HEK293 (cell line): Measurements from ENCODE around the gene TMEM272.

Experiments used
- CTCF ChIA-PET: fragments of 350-600 bp; formaldehyde crosslinking; extraction: SDS; loops from one replicate; lab custom pipeline; 2021; ENCODE audit warnings: antibody characterized with exemption; lab: Yijun Ruan, JAX
- POLR2A ChIA-PET: fragments of 300-600 bp; formaldehyde crosslinking; extraction: SDS; loops from one replicate; lab custom pipeline; 2020; ENCODE audit warnings: antibody characterized with exemption, inconsistent platforms; lab: Yijun Ruan, JAX
- H3K27ac ChIP-seq: fragments of 200-500 bp; sonication (Bioruptor generic); 2 replicates; pipeline ENCODE4 v1.5.1; 2014; ENCODE audit warnings: low read depth, low read length, control low read depth, inconsistent platforms; ENCODE audit errors: extremely low read depth
- H3K36me3 ChIP-seq, 2 experiments: fragments of 200-500 bp in 1 of 2; sonication (Bioruptor generic) in 1 of 2; 1 replicate in 1 of 2; 2 replicates in 1 of 2; pipeline ENCODE4 v1.5.1; 2014 to 2017; ENCODE audit warnings: inconsistent platforms in 2 of 2, low read length in 2 of 2; ENCODE audit not compliant: control insufficient read depth in 2 of 2, insufficient read depth in 1 of 2
- H3K4me1 ChIP-seq: fragments of 200-500 bp; sonication (Bioruptor generic); 2 replicates; pipeline ENCODE4 v1.5.1; 2014; ENCODE audit warnings: mild to moderate bottlenecking, low read length, inconsistent platforms; ENCODE audit not compliant: control insufficient read depth, insufficient read depth
- H3K4me3 ChIP-seq: 2 replicates; pipeline ENCODE4 v1.5.1; 2011; ENCODE audit warnings: low read depth, mild to moderate bottlenecking, control low read depth, low read length, moderate library complexity
- H3K9me3 ChIP-seq: fragments of 200-500 bp; sonication (Bioruptor generic); 2 replicates; pipeline ENCODE4 v1.5.1; 2014; ENCODE audit warnings: low read depth, low read length, inconsistent platforms; ENCODE audit not compliant: control insufficient read depth, insufficient read depth
- EGR2 ChIP-seq: fragments of 450-650 bp; formaldehyde crosslinking; IDR thresholded peaks from 2 replicates; pipeline ENCODE4 v1.5.1; 2016; ENCODE audit warnings: low read depth, missing biosample characterization, missing genetic modification characterization
- IKZF3 ChIP-seq: fragments of 450-650 bp; IDR thresholded peaks from 2 replicates; pipeline ENCODE4 v1.5.0; 2018; ENCODE audit warnings: missing biosample characterization, mild to moderate bottlenecking, missing genetic modification characterization, moderate library complexity
- ZBTB1 ChIP-seq: fragments of 450-650 bp; formaldehyde crosslinking; IDR thresholded peaks from 2 replicates; pipeline ENCODE4 v1.5.1; 2016; ENCODE audit warnings: missing biosample characterization, missing genetic modification characterization
- ZBTB21 ChIP-seq: fragments of 450-650 bp; formaldehyde crosslinking; IDR thresholded peaks from 2 replicates; pipeline ENCODE4 v1.5.1; 2017; ENCODE audit warnings: missing biosample characterization, missing genetic modification characterization
- ZBTB48 ChIP-seq: fragments of 450-650 bp; formaldehyde crosslinking; IDR thresholded peaks from 2 replicates; pipeline ENCODE4 v1.5.1; 2016; ENCODE audit warnings: missing biosample characterization, missing genetic modification characterization
- ZBTB49 ChIP-seq: fragments of 450-650 bp; formaldehyde crosslinking; IDR thresholded peaks from 2 replicates; pipeline ENCODE4 v1.5.1; 2016; ENCODE audit warnings: missing biosample characterization, missing genetic modification characterization, low read depth
- ZNF132 ChIP-seq: fragments of 450-650 bp; formaldehyde crosslinking; IDR thresholded peaks from 2 replicates; pipeline ENCODE4 v1.5.1; 2017; ENCODE audit warnings: missing biosample characterization, missing genetic modification characterization, borderline replicate concordance
- ZNF133 ChIP-seq: fragments of 450-650 bp; formaldehyde crosslinking; IDR thresholded peaks from 2 replicates; pipeline ENCODE4 v1.5.1; 2016; ENCODE audit warnings: missing biosample characterization, missing genetic modification characterization
- ZNF140 ChIP-seq: fragments of 450-650 bp; formaldehyde crosslinking; IDR thresholded peaks from 2 replicates; pipeline ENCODE4 v1.5.1; 2016; ENCODE audit warnings: missing biosample characterization, missing genetic modification characterization
- ZNF184 ChIP-seq: fragments of 450-650 bp; IDR thresholded peaks from 2 replicates; pipeline ENCODE4 v1.5.1; 2018; ENCODE audit warnings: missing biosample characterization, mild to moderate bottlenecking, missing genetic modification characterization
- ZNF266 ChIP-seq: fragments of 450-650 bp; formaldehyde crosslinking; IDR thresholded peaks from 2 replicates; pipeline ENCODE4 v1.5.1; 2016; ENCODE audit warnings: missing biosample characterization, missing genetic modification characterization, low read depth
- ZNF354C ChIP-seq: fragments of 450-650 bp; formaldehyde crosslinking; IDR thresholded peaks from 2 replicates; pipeline ENCODE4 v1.5.1; 2016; ENCODE audit warnings: missing biosample characterization, missing genetic modification characterization, low read depth, borderline replicate concordance
- ZNF366 ChIP-seq: fragments of 450-650 bp; formaldehyde crosslinking; conservative IDR thresholded peaks from 2 replicates; pipeline ENCODE4 v1.5.1; 2016; ENCODE audit warnings: missing biosample characterization, missing genetic modification characterization
- ZNF433 ChIP-seq: fragments of 450-650 bp; formaldehyde crosslinking; IDR thresholded peaks from 2 replicates; pipeline ENCODE4 v1.5.1; 2016; ENCODE audit warnings: missing biosample characterization, missing genetic modification characterization, low read depth
- ZNF473 ChIP-seq: fragments of 450-650 bp; formaldehyde crosslinking; IDR thresholded peaks from 2 replicates; pipeline ENCODE4 v1.5.1; 2017; ENCODE audit warnings: missing biosample characterization, missing genetic modification characterization
- ZNF48 ChIP-seq: fragments of 450-650 bp; formaldehyde crosslinking; IDR thresholded peaks from 2 replicates; pipeline ENCODE4 v1.5.1; 2016; ENCODE audit warnings: missing biosample characterization, missing genetic modification characterization
- ZNF488 ChIP-seq: fragments of 450-650 bp; formaldehyde crosslinking; IDR thresholded peaks from 2 replicates; pipeline ENCODE4 v1.5.1; 2016; ENCODE audit warnings: missing biosample characterization, missing genetic modification characterization
- ZNF529 ChIP-seq: fragments of 450-650 bp; formaldehyde crosslinking; IDR thresholded peaks from 2 replicates; pipeline ENCODE4 v1.5.1; 2017; ENCODE audit warnings: missing genetic modification characterization, missing biosample characterization; ENCODE audit not compliant: insufficient replicate concordance
- ZNF654 ChIP-seq: fragments of 450-650 bp; formaldehyde crosslinking; IDR thresholded peaks from 2 replicates; pipeline ENCODE4 v1.5.1; 2016; ENCODE audit warnings: low read depth, missing biosample characterization, missing genetic modification characterization
- ZSCAN18 ChIP-seq: fragments of 450-650 bp; formaldehyde crosslinking; IDR thresholded peaks from 2 replicates; pipeline ENCODE4 v1.5.1; 2016; ENCODE audit warnings: missing biosample characterization, missing genetic modification characterization
- ZSCAN30 ChIP-seq: fragments of 450-650 bp; IDR thresholded peaks from 2 replicates; pipeline ENCODE4 v1.5.1; 2018; ENCODE audit warnings: missing biosample characterization, mild to moderate bottlenecking, missing genetic modification characterization, moderate library complexity
- TF ChIP-seq, protein P1 (sequence below): fragments of 450-650 bp; formaldehyde crosslinking; IDR thresholded peaks from 2 replicates; pipeline ENCODE4 v1.5.1; 2016; ENCODE audit warnings: missing biosample characterization, missing genetic modification characterization, borderline replicate concordance
- TF ChIP-seq, protein P2 (sequence below): fragments of 450-650 bp; formaldehyde crosslinking; IDR thresholded peaks from 2 replicates; pipeline ENCODE4 v1.5.1; 2016; ENCODE audit warnings: missing biosample characterization, missing genetic modification characterization
- TF ChIP-seq, protein P3 (sequence below): fragments of 450-650 bp; formaldehyde crosslinking; IDR thresholded peaks from 2 replicates; pipeline ENCODE4 v1.5.1; 2016; ENCODE audit warnings: missing biosample characterization, missing genetic modification characterization, low read depth

The TMEM272 gene

GRCh38 chr13:51841732-51842131 lies 3.2 kb downstream of the TMEM272 start:
- POLR2A ChIA-PET = no interaction called here
- H3K4me1 ChIP-seq = no peaks in the 10 kb centered on the region
- no peaks in the 10 kb centered on the region for H3K9me3 ChIP-seq
- no peak overlapping the region for H3K4me3 ChIP-seq
- H3K36me3 ChIP-seq = no peaks in the 10 kb centered on the region
- CTCF ChIA-PET = interaction anchor here (1.1 kb wide), 1 partner anchor 26 kb away, joined by 3 read pairs; no protein-coding TSS in a partner anchor
- no peak overlapping the region for H3K27ac ChIP-seq
- TF ChIP-seq ZBTB1 (tag by site-specific recombination) = no peak
- no peak for TF ChIP-seq EGR2 (tag by site-specific recombination)
- TF ChIP-seq ZNF473 (tag by site-specific recombination) = no peak
- TF ChIP-seq ZBTB48 = no peak
- no peak for TF ChIP-seq ZSCAN18
- TF ChIP-seq ZNF433 (tag by site-specific recombination) = no peak
- TF ChIP-seq ZNF654 (tag by site-specific recombination) = no peak
- no peak for TF ChIP-seq ZNF140
- TF ChIP-seq ZBTB21 = no peak
- no peak for TF ChIP-seq ZSCAN30
- no peak for TF ChIP-seq ZNF133
- no peak for TF ChIP-seq ZNF48 (tag by site-specific recombination)
- TF ChIP-seq ZNF488 (tag by site-specific recombination) = no peak
- TF ChIP-seq ZNF529 = no peak
- TF ChIP-seq, protein P1, sequence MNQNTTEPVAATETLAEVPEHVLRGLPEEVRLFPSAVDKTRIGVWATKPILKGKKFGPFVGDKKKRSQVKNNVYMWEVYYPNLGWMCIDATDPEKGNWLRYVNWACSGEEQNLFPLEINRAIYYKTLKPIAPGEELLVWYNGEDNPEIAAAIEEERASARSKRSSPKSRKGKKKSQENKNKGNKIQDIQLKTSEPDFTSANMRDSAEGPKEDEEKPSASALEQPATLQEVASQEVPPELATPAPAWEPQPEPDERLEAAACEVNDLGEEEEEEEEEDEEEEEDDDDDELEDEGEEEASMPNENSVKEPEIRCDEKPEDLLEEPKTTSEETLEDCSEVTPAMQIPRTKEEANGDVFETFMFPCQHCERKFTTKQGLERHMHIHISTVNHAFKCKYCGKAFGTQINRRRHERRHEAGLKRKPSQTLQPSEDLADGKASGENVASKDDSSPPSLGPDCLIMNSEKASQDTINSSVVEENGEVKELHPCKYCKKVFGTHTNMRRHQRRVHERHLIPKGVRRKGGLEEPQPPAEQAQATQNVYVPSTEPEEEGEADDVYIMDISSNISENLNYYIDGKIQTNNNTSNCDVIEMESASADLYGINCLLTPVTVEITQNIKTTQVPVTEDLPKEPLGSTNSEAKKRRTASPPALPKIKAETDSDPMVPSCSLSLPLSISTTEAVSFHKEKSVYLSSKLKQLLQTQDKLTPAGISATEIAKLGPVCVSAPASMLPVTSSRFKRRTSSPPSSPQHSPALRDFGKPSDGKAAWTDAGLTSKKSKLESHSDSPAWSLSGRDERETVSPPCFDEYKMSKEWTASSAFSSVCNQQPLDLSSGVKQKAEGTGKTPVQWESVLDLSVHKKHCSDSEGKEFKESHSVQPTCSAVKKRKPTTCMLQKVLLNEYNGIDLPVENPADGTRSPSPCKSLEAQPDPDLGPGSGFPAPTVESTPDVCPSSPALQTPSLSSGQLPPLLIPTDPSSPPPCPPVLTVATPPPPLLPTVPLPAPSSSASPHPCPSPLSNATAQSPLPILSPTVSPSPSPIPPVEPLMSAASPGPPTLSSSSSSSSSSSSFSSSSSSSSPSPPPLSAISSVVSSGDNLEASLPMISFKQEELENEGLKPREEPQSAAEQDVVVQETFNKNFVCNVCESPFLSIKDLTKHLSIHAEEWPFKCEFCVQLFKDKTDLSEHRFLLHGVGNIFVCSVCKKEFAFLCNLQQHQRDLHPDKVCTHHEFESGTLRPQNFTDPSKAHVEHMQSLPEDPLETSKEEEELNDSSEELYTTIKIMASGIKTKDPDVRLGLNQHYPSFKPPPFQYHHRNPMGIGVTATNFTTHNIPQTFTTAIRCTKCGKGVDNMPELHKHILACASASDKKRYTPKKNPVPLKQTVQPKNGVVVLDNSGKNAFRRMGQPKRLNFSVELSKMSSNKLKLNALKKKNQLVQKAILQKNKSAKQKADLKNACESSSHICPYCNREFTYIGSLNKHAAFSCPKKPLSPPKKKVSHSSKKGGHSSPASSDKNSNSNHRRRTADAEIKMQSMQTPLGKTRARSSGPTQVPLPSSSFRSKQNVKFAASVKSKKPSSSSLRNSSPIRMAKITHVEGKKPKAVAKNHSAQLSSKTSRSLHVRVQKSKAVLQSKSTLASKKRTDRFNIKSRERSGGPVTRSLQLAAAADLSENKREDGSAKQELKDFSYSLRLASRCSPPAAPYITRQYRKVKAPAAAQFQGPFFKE = no peak

DNA sequence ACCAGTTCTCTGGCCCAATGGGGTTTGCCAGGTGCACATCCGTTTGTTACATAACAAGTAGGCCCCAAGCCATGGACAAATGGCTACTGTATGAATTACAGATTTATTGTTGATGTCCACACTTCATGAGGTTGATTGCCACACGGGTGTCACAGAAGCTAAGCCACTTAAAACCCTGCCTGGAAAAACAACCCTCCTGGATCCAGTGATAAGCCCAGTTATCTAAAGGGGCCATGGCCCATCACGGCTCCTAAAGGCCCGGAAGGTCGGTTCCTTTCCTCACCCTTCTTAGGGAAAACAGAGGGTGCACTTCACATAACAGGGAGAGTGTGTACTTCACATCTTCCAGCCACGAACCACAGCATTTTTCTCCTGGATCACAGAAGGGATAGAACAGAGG lies 4.1 kb downstream of the TMEM272 start:
- H3K9me3 ChIP-seq = no peaks in the 10 kb centered on the region
- CTCF ChIA-PET = interaction anchor here (0.6 to 1.1 kb wide), 3 partner anchors 9 to 25 kb away, joined by 3 read pairs; no protein-coding TSS in a partner anchor
- TF ChIP-seq ZNF366 = no peak
- TF ChIP-seq ZNF184 (tag by site-specific recombination) = no peak
- TF ChIP-seq ZBTB49 (tag by site-specific recombination) = no peak
- no peak for TF ChIP-seq IKZF3
- TF ChIP-seq ZNF132 (tag by site-specific recombination) = no peak
- no peak for TF ChIP-seq ZNF354C (tag by site-specific recombination)
- TF ChIP-seq, protein P2, sequence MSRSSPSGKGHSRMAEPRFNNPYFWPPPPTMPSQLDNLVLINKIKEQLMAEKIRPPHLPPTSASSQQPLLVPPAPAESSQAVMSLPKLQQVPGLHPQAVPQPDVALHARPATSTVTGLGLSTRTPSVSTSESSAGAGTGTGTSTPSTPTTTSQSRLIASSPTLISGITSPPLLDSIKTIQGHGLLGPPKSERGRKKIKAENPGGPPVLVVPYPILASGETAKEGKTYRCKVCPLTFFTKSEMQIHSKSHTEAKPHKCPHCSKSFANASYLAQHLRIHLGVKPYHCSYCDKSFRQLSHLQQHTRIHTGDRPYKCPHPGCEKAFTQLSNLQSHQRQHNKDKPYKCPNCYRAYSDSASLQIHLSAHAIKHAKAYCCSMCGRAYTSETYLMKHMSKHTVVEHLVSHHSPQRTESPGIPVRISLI (tag by site-specific recombination) = no peak
- TF ChIP-seq, protein P3, sequence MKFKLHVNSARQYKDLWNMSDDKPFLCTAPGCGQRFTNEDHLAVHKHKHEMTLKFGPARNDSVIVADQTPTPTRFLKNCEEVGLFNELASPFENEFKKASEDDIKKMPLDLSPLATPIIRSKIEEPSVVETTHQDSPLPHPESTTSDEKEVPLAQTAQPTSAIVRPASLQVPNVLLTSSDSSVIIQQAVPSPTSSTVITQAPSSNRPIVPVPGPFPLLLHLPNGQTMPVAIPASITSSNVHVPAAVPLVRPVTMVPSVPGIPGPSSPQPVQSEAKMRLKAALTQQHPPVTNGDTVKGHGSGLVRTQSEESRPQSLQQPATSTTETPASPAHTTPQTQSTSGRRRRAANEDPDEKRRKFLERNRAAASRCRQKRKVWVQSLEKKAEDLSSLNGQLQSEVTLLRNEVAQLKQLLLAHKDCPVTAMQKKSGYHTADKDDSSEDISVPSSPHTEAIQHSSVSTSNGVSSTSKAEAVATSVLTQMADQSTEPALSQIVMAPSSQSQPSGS (tag by site-specific recombination) = no peak
- no peak for TF ChIP-seq ZNF266

More for the DNA sequence above, 4.1 kb downstream of the TMEM272 start:
- Histone ChIP-seq H3K4me1 (no peaks in the 10 kb centered on the region), H3K36me3 (no peaks in the 10 kb centered on the region), H3K27ac (no peak overlapping the region), H3K4me3 (no peak overlapping the region)
- POLR2A ChIA-PET = no interaction called here
